Nephron progenitor cell (in vitro differentiated cells): ENCODE data around the gene TFRC.
"Not testable (repeated sequence)": the region's sequence is repeated elsewhere in the genome, so short reads cannot be mapped to it uniquely, and the experiment has no call there.

Experiments
- DNase-seq: peaks from one replicate; pipeline ENCODE4 v3.0.0; 2021
- H3K27ac Mint-ChIP-seq: 2 replicates; pipeline ENCODE4 v1.8.0; 2021; ENCODE audit warnings: mild to moderate bottlenecking, moderate library complexity, mixed read lengths
- H3K27me3 Mint-ChIP-seq: 2 replicates; pipeline ENCODE4 v1.8.0; 2021; ENCODE audit warnings: mild to moderate bottlenecking, low read depth, mixed read lengths; ENCODE audit not compliant: poor library complexity
- H3K36me3 Mint-ChIP-seq: 2 replicates; pipeline ENCODE4 v1.8.0; 2021; ENCODE audit warnings: low read depth, mixed read lengths
- H3K4me1 Mint-ChIP-seq: 2 replicates; pipeline ENCODE4 v1.8.0; 2021; ENCODE audit warnings: mixed read lengths
- H3K4me3 Mint-ChIP-seq: 2 replicates; pipeline ENCODE4 v1.8.0; 2021; ENCODE audit warnings: mild to moderate bottlenecking, moderate library complexity, mixed read lengths
- H3K9me3 Mint-ChIP-seq: 2 replicates; pipeline ENCODE4 v1.8.0; 2021; ENCODE audit warnings: mild to moderate bottlenecking, moderate library complexity, mixed read lengths
- CTCF ChIP-seq: fragments of 200-600 bp; sonication (generic); IDR thresholded peaks from 2 replicates; pipeline ENCODE4 v1.5.0; 2021; ENCODE audit warnings: antibody characterized with exemption

Gene TFRC

GRCh38 chr3:196073255-196073753, 8.6 kb downstream of the TFRC start:
- DNase-seq, result peak; percentile 65
- no peaks in the 10 kb centered on the region for H3K27me3 Mint-ChIP-seq
- H3K9me3 Mint-ChIP-seq, result no peaks in the 10 kb centered on the region
- H3K4me1 Mint-ChIP-seq, result no peaks in the 10 kb centered on the region
- no peak overlapping the region for H3K27ac Mint-ChIP-seq
- H3K4me3 Mint-ChIP-seq, result no peak overlapping the region
- peaks cover 64% of the 10 kb centered on the region for H3K36me3 Mint-ChIP-seq
- peak; percentile 74 for TF ChIP-seq CTCF

GRCh38 chr3:196072313-196072712, 9.6 kb downstream of the TFRC start:
- TF ChIP-seq CTCF, result no peak
- Mint-ChIP-seq H3K36me3 (peaks cover 72% of the 10 kb centered on the region), H3K27ac (no peak overlapping the region), H3K4me3 (no peak overlapping the region), H3K9me3 (no peaks in the 10 kb centered on the region), H3K4me1 (no peaks in the 10 kb centered on the region), H3K27me3 (no peaks in the 10 kb centered on the region)
- no peak for DNase-seq

- H3K27me3 Mint-ChIP-seq, H3K27ac Mint-ChIP-seq, H3K4me1 Mint-ChIP-seq, H3K4me3 Mint-ChIP-seq, DNase-seq, H3K9me3 Mint-ChIP-seq: not testable (repeated sequence)
- peaks cover 82% of the 10 kb centered on the region for H3K36me3 Mint-ChIP-seq
Measured at GRCh38 chr3:196068812-196069211, 13.1 kb downstream of the TFRC start.

- no peaks in the 10 kb centered on the region for H3K9me3 Mint-ChIP-seq
- H3K27me3 Mint-ChIP-seq, result no peaks in the 10 kb centered on the region
- no peak for TF ChIP-seq CTCF
- no peak for DNase-seq
- H3K4me1 Mint-ChIP-seq, result no peaks in the 10 kb centered on the region
- peaks cover 85% of the 10 kb centered on the region for H3K36me3 Mint-ChIP-seq
- no peak overlapping the region for H3K27ac Mint-ChIP-seq
- no peak overlapping the region for H3K4me3 Mint-ChIP-seq
Measured at GRCh38 chr3:196067439-196067838, 14.5 kb downstream of the TFRC start.

- no peaks in the 10 kb centered on the region for H3K9me3 Mint-ChIP-seq
- no peaks in the 10 kb centered on the region for H3K4me1 Mint-ChIP-seq
- H3K4me3 Mint-ChIP-seq, result no peak overlapping the region
- H3K36me3 Mint-ChIP-seq, result peaks cover 86% of the 10 kb centered on the region
- DNase-seq, result no peak
- H3K27me3 Mint-ChIP-seq, result no peaks in the 10 kb centered on the region
- H3K27ac Mint-ChIP-seq, result no peak overlapping the region
- no peak for TF ChIP-seq CTCF
Measured at GRCh38 chr3:196063971-196064370, 17.9 kb downstream of the TFRC start.

- Mint-ChIP-seq H3K36me3 (peaks cover 87% of the 10 kb centered on the region), H3K27ac (no peak overlapping the region), H3K9me3 (no peaks in the 10 kb centered on the region), H3K4me3 (no peak overlapping the region), H3K4me1 (no peaks in the 10 kb centered on the region), H3K27me3 (no peaks in the 10 kb centered on the region)
- DNase-seq, result no peak
- TF ChIP-seq CTCF, result no peak
Measured at GRCh38 chr3:196063456-196063855, 18.4 kb downstream of the TFRC start.
